ENCODE results near the gene NUDT3.
"Not testable (repeated sequence)": the region's sequence is repeated elsewhere in the genome, so short reads cannot be mapped to it uniquely, and the experiment has no call there.

The NUDT3 gene

DNA sequence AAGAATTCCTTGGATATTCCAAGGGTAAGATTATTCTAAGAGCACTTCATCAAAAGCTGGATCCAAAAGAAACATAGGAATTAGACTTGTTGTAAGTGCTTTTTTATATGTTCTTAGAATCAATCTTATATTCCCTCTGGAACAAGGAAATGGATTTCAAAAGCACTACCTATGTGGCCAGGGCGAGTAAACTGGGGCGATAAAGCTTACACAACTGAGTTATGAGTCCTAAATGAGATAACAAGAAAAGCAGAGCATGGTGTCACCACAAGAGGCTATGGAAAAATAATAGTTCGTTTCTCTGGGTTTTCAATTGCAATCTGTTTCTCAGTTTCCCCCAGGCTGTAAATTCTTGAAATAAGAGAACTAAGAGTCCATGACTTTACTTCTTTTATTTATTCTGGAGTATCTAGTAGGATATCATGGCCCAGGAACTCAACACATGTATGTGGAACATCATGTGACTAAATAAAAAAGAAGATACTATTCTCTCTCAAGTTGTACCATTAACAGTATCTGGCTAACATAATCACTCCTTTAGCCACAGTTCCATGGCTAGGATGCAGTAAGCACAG lies 51.5 kb downstream of the NUDT3 start:
- DNase-seq, result no peak

- DNase-seq, result no peak
Observed at GRCh38 chr6:34340394-34340793, 52.1 kb downstream of the NUDT3 start.

GRCh38 chr6:34339971-34340370 lies 52.5 kb downstream of the NUDT3 start:
- no peak for DNase-seq

- no peak for DNase-seq
Observed at GRCh38 chr6:34339432-34339831, 53.0 kb downstream of the NUDT3 start.

DNA sequence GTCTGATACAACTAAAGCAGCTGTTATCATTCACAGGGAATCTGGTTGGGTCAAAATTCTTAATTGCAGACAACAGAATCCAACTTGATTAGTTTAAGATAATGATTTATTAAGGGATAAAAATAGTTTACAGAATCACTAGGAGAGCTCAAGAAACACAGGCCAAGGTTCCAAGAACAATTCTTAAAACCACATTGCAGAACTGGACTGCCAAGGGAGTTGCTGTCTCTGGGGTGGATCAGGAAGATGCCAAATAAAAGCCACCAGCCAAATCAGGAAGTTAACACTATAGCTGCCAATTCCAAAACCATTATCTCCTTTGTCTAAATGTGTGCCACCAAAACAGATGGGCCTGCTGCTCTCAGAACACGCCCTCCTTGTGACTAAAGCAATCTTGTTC lies 53.7 kb downstream of the NUDT3 start:
- peak in 1 of 2 donors; percentile 40 for DNase-seq

GRCh38 chr6:34338377-34338776 lies 54.1 kb downstream of the NUDT3 start:
- DNase-seq, result no peak

GRCh38 chr6:34334796-34335416 lies 57.6 kb downstream of the NUDT3 start:
- no peak for DNase-seq

DNA sequence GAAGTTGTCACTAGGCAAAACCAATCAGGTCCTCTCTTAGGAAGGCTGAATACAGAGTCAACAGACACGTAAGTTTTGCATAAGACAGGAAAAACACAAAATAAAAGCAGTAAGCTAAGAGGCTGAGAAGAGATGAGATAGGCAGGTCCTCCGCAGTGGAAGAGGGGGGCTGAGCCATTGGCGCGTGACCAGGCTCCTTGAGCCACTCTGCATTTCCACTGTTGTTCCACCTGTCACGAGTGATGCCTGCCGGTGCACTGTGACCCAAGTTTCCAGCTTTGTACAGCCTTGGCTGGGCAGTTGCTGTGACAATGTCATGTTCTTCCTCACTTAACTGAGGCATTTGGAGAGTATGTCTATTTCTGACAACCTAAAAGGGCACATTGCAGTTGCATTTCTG lies 58.6 kb downstream of the NUDT3 start:
- DNase-seq, result no peak

GRCh38 chr6:34332251-34333198 lies 59.9 kb downstream of the NUDT3 start:
- DNase-seq, result no peak

- DNase-seq, result peak in 1 of 2 donors; percentile 28
Observed at GRCh38 chr6:34331371-34332050, 61.0 kb downstream of the NUDT3 start.

DNA sequence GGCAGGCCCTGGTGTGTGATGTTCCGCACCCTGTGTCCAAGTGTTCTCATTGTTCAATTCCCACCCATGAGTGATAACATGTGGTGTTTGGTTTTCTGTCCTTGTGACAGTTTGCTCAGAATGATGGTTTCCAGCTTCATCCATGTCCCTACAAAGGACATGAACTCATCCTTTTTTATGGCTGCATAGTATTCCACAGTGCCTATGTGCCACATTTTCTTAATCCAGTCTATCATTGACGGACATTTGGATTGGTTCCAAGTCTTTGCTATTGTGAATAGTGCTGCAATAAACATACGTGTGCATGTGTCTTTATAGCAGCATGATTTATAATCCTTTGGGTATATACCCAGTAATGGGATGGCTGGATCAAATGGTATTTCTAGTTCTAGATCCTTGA lies 62.7 kb downstream of the NUDT3 start:
- DNase-seq, result not testable (repeated sequence)

- DNase-seq, result no peak
Observed at GRCh38 chr6:34328969-34329368, 63.5 kb downstream of the NUDT3 start.

DNA sequence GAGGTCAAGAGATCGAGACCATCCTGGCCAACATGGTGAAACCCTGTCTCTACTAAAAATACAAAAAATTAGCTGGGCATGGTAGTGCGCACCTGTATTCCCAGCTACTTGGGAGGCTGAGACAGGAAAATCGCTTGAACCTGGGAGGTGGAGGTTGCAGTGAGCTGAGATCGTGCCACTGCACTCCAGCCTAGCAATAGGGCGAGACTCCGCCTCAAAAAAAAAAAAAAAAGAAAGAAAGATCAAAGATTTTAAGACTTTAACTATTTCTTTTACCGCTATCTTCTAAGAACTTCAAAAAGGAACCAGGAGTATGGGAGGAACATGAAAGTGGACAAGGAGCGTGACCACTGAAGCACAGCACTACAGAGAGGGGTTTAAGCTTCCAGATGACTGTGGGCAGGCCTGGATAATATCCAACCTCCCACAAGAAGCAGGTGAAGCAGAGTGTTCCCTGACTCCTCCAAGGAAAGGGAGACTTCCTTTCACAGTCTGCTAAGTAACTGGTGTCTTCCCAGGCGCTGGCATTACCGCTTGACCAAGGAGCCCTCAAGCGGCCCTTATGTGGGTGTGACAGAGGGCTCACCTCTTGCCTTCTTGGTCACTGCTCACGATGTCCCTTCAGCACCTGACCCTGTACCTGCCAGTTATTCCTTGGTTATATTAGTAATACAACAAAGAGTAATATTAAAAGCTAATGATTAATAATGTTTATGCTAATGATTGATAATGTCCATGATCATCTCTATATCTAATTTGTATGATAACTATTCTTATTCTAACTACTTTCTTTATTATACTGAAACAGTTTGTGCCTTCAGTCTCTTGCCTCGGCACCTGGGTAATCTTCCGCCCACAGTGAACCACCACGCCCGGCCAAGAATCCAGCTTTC lies 64.9 kb downstream of the NUDT3 start:
- not testable (repeated sequence) for DNase-seq

DNA sequence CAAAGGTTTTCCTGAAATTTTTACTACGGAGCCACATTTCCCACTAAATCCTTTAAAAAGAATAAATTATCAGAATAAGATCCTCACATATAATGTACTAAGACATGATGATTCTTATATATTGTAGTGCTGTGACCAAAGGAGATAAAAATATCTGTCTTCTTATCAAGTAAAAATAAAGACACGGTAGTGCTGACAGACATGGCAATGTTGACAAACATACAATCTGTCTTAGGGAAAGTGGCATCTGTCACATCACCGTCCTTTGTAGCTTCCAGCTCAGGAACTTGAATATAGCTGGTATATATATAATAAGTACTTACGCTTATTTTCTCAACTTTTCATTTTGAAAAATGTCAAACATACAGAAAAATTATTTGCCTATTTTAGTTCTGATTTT lies 66.8 kb downstream of the NUDT3 start:
- DNase-seq, result no peak

- DNase-seq, result no peak
Observed at GRCh38 chr6:34324738-34325444, 67.6 kb downstream of the NUDT3 start.

DNA sequence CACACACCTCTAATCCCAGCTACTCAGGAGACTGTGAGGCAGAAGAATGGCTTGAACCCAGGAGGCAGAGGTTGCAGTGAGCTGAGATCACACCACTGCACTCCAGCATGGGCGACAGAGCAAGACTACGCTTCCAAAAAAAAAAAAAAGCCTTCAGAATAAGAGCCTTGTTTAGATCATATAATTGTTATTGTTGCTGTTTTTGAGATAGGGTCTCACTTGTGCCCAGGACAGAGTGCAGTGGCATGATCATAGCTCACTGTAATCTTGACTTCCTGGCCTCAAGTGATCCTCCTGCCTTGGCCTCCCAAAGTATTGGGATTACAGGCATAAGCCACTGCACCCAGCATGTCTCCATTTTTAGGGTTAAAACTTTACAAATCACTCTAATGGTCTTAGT lies 68.2 kb downstream of the NUDT3 start:
- DNase-seq, result not testable (repeated sequence)

GRCh38 chr6:34323300-34323699 lies 69.2 kb downstream of the NUDT3 start:
- DNase-seq, result no peak

DNA sequence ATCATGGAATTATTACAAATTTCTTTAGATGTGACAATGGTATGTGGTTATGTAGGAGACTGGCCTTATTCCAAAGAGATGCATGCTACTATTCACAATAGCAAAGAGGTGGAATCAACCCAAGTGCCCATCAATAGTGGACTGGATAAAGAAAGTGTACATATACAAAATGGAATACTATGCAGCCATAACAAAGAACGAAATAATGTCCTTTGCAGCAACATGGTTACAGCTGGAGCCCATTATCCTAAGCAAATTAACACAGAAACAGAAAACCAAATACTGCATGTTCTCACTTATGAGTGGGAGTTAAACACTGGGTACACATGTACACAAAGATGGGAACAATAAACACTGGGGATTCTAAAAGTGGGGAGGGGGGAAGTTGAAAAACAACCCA lies 69.7 kb downstream of the NUDT3 start:
- no peak for DNase-seq

DNA sequence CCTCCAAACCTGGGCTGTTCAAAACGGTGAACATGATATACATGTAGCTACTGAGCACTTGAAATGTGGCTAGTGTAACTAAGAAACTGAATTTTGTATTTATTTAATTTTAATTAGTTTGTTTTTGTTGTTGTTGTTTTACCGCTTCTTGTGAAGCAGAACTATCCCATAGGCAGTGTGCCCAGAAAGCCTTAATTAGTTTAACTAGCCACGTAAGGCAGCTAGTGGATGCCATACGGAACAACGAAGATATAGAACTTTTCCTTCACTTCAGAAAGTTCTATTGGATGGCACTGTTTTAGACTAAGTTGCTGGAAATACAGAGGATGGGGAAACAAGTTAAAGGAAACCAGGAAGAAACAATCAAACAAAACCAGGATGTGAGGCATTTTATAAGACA lies 70.6 kb downstream of the NUDT3 start:
- no peak for DNase-seq

GRCh38 chr6:34319471-34319885 lies 73.0 kb downstream of the NUDT3 start:
- DNase-seq, result no peak
